Thoracic aorta (tissue), 2 donors: ENCODE results near the gene WDR1. TPM values are rescaled to one million over a fixed set of nuclear protein-coding genes. Genes with fewer than 3 reads are reported as not detected.

Experiments
- ATAC-seq: fragments of 150-250 bp; one replicate; pipeline ENCODE4 v1.8.0; 2017; ENCODE audit warnings: low read depth; ENCODE audit not compliant: insufficient number of reproducible peaks, low FRiP score
- DNase-seq: peaks from one replicate; pipeline ENCODE4 v3.0.0-alpha.2; 2020; ENCODE audit warnings: low spot score
- H3K27ac ChIP-seq, 2 donors: fragments of 200-600 bp; sonication (generic); 1 replicate in 1 of 2; 2 replicates in 1 of 2; pipeline ENCODE4 v1.5.1; 2016; ENCODE audit warnings: mild to moderate bottlenecking in 2 of 2, moderate library complexity in 2 of 2
- H3K27me3 ChIP-seq: fragments of 200-600 bp; sonication (generic); replicated peaks from 2 replicates; pipeline ENCODE4 v1.6.0; 2016; ENCODE audit warnings: mild to moderate bottlenecking; ENCODE audit not compliant: insufficient read depth
- H3K36me3 ChIP-seq: fragments of 200-600 bp; sonication (generic); one replicate; pipeline ENCODE4 v1.5.1; 2016
- H3K4me1 ChIP-seq, 2 donors: fragments of 200-600 bp; sonication (generic); 1 replicate in 1 of 2; 2 replicates in 1 of 2; pipeline versions ENCODE4 v1.5.1 to v1.6.0; 2016; ENCODE audit warnings: low read depth in 2 of 2, mild to moderate bottlenecking in 1 of 2; ENCODE audit not compliant: control insufficient read depth in 1 of 2
- H3K4me3 ChIP-seq: fragments of 200-600 bp; sonication (generic); 2 replicates; pipeline ENCODE4 v1.5.1; 2016; ENCODE audit warnings: mild to moderate bottlenecking
- H3K9me3 ChIP-seq: fragments of 200-600 bp; sonication (generic); 2 replicates; pipeline ENCODE4 v1.5.1; 2016
- total RNA-seq, 2 donors: library from RNA; depleted of rRNA; stranded (reverse); fragments of >200 nt; gene quantifications; one replicate each; pipeline versions ENCODE4 v1.1.0 to v1.2.3, GENCODE V29; 2016
- TF ChIP-seq, protein P1 (sequence below): fragments of 200-600 bp; sonication (generic); IDR thresholded peaks from one replicate; pipeline ENCODE4 v1.5.1; 2019; ENCODE audit warnings: antibody characterized with exemption

The WDR1 gene
- total RNA-seq, 2 donors from 2014 or later, result 263 to 408 TPM

DNA sequence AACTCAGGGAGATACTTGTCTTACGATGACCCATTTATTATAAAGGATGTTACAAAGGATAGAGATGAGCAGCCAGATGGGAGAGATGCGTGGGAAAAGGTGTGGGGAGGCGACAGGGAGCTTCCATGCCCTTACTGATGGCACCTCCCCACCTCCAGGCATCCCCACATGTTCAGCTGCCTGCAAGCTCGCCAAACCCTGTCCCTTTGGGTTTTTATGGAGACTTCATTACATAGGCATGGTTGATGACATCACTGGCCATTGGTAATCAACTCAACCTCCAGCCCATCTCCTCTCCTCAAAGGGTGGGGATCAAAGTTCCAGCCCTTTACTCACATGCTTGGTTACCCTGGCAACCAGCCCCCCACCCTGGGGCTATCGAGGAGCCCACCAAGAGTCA lies 65.9 kb downstream of the WDR1 start:
- H3K4me3 ChIP-seq, result no peak overlapping the region
- no peaks in the 10 kb centered on the region for H3K36me3 ChIP-seq
- DNase-seq (no peak), ATAC-seq (no peak)
- H3K9me3 ChIP-seq, result no peaks in the 10 kb centered on the region
- no peaks in the 10 kb centered on the region for H3K4me1 ChIP-seq
- TF ChIP-seq, protein P1, sequence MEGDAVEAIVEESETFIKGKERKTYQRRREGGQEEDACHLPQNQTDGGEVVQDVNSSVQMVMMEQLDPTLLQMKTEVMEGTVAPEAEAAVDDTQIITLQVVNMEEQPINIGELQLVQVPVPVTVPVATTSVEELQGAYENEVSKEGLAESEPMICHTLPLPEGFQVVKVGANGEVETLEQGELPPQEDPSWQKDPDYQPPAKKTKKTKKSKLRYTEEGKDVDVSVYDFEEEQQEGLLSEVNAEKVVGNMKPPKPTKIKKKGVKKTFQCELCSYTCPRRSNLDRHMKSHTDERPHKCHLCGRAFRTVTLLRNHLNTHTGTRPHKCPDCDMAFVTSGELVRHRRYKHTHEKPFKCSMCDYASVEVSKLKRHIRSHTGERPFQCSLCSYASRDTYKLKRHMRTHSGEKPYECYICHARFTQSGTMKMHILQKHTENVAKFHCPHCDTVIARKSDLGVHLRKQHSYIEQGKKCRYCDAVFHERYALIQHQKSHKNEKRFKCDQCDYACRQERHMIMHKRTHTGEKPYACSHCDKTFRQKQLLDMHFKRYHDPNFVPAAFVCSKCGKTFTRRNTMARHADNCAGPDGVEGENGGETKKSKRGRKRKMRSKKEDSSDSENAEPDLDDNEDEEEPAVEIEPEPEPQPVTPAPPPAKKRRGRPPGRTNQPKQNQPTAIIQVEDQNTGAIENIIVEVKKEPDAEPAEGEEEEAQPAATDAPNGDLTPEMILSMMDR, result no peak
- no peak overlapping the region for H3K27ac ChIP-seq
- H3K27me3 ChIP-seq, result no peaks in the 10 kb centered on the region

DNA sequence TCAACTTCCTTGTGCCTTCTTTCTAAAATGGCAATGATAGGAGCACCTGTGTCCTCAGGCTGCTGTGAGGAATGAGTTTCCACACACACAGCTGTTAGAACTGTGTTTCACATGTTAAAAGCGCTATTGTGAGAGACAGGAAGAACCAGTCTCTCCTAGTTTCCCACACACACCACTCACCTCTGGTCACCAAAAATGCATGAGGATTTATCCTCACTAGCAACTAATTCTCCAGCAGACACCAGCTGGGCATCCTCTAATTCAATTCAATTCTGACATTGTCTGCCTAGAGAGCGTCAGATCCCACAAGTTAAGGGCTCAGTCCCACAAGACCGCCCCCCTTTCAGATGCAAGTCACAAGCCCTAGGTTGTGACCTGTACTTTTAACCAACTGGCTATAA lies 66.3 kb downstream of the WDR1 start:
- no peaks in the 10 kb centered on the region for H3K9me3 ChIP-seq
- no peaks in the 10 kb centered on the region for H3K4me1 ChIP-seq
- H3K27me3 ChIP-seq, result no peaks in the 10 kb centered on the region
- ATAC-seq, result no peak
- H3K4me3 ChIP-seq, result no peak overlapping the region
- TF ChIP-seq, protein P1, result no peak
- no peaks in the 10 kb centered on the region for H3K36me3 ChIP-seq
- no peak overlapping the region for H3K27ac ChIP-seq
- DNase-seq, result no peak

DNA sequence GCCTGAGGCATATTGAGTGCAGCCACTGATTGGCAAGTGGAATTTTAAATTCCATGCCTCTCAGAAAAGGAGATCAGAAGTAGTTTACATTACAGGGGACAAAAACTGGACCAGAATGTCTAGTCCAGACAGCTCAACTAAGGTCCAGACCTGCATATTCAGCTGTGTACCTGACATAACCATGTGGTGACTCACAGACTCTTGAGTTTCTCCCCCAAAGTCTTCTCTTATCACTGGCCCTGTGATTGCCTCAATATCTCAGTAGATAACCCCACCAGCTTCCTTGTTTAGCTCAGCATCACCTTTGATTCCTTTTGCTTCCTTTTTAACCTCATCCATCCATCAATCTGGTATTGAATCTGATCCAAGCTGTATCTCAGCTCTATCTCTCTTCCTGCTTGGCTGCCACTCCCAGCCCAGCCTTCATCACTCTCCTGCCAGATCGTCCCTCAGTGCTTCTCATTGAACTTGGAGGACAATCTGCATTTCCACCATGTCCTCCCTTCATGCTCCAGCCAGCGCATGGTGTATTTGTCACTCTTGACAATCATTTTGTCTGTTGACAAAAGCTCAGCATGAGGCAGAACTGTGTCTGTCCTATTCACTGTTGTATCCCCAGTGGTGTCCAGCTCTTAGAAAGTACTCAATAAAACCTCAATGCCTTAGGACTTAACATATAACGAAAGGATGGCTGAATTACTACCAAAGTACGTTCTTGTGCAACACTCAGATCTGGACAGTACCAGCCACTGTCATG lies 67.5 kb downstream of the WDR1 start:
- DNase-seq, result no peak

DNA sequence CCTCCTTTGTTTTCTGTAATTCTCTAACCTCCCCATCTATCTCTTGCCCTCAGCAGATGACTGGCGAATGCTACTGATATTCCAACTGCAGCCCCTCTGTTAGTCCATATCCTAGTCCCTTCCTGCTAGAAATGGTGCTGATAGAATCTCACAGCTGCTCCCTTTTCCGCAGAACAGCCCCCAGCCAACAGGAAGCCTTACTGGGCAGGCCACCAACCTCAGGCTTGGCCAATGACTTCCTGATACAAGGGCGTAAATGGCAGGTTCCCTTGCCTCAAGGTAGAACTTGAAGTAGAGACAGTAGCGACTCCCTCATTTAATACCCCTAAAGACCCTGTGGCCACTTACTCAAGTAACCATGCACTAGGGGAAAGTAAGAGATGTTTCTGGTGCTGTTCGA lies 68.6 kb downstream of the WDR1 start:
- Histone ChIP-seq H3K27me3 (no peaks in the 10 kb centered on the region), H3K4me1 (no peaks in the 10 kb centered on the region), H3K27ac (no peak overlapping the region), H3K4me3 (no peak overlapping the region), H3K9me3 (no peaks in the 10 kb centered on the region), H3K36me3 (no peaks in the 10 kb centered on the region)
- DNase-seq (no peak), ATAC-seq (no peak)
- TF ChIP-seq, protein P1, result no peak

More for the DNA sequence above, 67.5 kb downstream of the WDR1 start:
- TF ChIP-seq, protein P1, result no peak
- no peaks in the 10 kb centered on the region for H3K36me3 ChIP-seq
- H3K9me3 ChIP-seq, result no peaks in the 10 kb centered on the region
- no peaks in the 10 kb centered on the region for H3K27me3 ChIP-seq
- no peaks in the 10 kb centered on the region for H3K4me1 ChIP-seq
- no peak for ATAC-seq
- no peak overlapping the region for H3K27ac ChIP-seq
- no peak overlapping the region for H3K4me3 ChIP-seq

DNA sequence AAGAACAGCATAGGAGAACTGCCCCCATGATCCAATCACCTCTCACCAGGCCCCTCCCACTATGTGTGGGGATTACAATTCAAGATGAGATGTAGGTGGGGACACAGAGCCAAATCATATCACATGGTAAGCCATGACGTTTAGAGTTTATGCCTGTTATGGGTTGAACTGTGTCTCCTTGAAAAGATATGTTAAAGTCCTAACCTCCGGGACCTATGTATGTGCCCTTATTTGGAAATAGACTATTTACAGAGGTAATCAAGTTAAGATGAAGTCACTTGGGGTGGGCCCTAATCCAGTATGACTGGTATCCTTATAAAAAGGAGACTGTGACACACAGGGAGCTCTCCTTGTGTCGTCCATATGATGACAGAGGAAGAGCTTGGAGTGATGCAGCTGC lies 70.1 kb downstream of the WDR1 start:
- Histone ChIP-seq H3K27ac (no peak overlapping the region), H3K36me3 (no peaks in the 10 kb centered on the region), H3K27me3 (no peaks in the 10 kb centered on the region), H3K4me1 (no peaks in the 10 kb centered on the region), H3K9me3 (peaks cover 7% of the 10 kb centered on the region), H3K4me3 (no peak overlapping the region)
- ATAC-seq (no peak), DNase-seq (no peak)
- TF ChIP-seq, protein P1, result no peak
